Endothelial cell of umbilical vein (primary cell): ENCODE data around the gene CACNA1C.

ENCODE experiments used
- EZH2 ChIP-seq: IDR thresholded peaks from 2 replicates; pipeline ENCODE4 v1.6.1; 2012; ENCODE audit warnings: borderline replicate concordance, low read depth, mild to moderate bottlenecking, moderate library complexity, low read length, inconsistent platforms; ENCODE audit not compliant: severe bottlenecking
- FOS ChIP-seq: IDR thresholded peaks from 2 replicates; pipeline ENCODE4 v1.6.1; 2011; ENCODE audit warnings: mild to moderate bottlenecking, low read length, moderate library complexity, borderline replicate concordance; ENCODE audit not compliant: insufficient read depth
- GATA2 ChIP-seq: IDR thresholded peaks from 2 replicates; pipeline ENCODE4 v1.7.0; 2011; ENCODE audit warnings: low read depth, mild to moderate bottlenecking, moderate library complexity, mixed read lengths, low read length; ENCODE audit not compliant: insufficient read length, insufficient read depth
- MYC ChIP-seq: IDR thresholded peaks from one replicate; pipeline ENCODE4 v1.6.1; 2011; ENCODE audit warnings: mild to moderate bottlenecking, low read depth, low read length
- POLR2A ChIP-seq: IDR thresholded peaks from 2 replicates; pipeline ENCODE4 v1.6.1; 2012; ENCODE audit warnings: low read depth, mild to moderate bottlenecking, control low read depth, low read length
- POLR2AphosphoS5 ChIP-seq: IDR thresholded peaks from 2 replicates; pipeline ENCODE4 v1.6.1; 2012; ENCODE audit warnings: low read depth, mild to moderate bottlenecking, control low read depth, low read length, moderate library complexity; ENCODE audit not compliant: insufficient read depth
- TF ChIP-seq, protein P1 (sequence below), 2 donors: IDR thresholded peaks; 1 replicate in 1 of 2; 2 replicates in 1 of 2; pipeline ENCODE4 v1.5.1; 2011; ENCODE audit warnings: low read length in 2 of 2, mild to moderate bottlenecking in 2 of 2, moderate library complexity in 2 of 2, control low read depth in 1 of 2, inconsistent platforms in 1 of 2, low read depth in 1 of 2; ENCODE audit not compliant: insufficient read depth in 1 of 2; ENCODE audit errors: extremely low read depth in 1 of 2
- TF ChIP-seq, protein P2 (sequence below): IDR thresholded peaks from 2 replicates; pipeline ENCODE4 v1.6.1; 2011; ENCODE audit not compliant: insufficient read depth, insufficient read length

DNA sequence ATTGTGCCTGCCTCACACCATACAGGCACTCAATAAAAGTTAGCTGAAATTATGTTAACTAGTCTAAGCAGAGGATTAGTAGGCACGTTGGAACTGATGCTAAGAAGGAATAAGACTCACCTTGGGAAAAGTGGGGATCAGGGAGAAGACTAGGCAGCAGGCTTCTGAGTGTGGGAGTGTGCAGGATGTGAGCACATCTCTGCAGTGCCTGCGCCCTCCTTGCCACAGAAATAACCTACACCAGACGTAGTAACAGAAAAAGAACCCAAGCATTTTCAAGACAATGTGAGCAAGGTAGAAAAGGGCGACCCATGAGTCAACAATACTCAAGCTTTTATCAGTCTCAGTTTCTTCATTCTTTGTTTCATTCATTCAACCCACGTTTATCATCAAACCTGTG is 113.9 kb downstream of the CACNA1C start:
- TF ChIP-seq, protein P1, sequence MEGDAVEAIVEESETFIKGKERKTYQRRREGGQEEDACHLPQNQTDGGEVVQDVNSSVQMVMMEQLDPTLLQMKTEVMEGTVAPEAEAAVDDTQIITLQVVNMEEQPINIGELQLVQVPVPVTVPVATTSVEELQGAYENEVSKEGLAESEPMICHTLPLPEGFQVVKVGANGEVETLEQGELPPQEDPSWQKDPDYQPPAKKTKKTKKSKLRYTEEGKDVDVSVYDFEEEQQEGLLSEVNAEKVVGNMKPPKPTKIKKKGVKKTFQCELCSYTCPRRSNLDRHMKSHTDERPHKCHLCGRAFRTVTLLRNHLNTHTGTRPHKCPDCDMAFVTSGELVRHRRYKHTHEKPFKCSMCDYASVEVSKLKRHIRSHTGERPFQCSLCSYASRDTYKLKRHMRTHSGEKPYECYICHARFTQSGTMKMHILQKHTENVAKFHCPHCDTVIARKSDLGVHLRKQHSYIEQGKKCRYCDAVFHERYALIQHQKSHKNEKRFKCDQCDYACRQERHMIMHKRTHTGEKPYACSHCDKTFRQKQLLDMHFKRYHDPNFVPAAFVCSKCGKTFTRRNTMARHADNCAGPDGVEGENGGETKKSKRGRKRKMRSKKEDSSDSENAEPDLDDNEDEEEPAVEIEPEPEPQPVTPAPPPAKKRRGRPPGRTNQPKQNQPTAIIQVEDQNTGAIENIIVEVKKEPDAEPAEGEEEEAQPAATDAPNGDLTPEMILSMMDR (IDR thresholded peaks at IDR 0.05; ENCODE audit: extremely low read depth in 1 of 2, insufficient read depth in 1 of 2, low read depth in 1 of 2, low read length in 2 of 2): no peak
- TF ChIP-seq POLR2AphosphoS5 (no peak), POLR2A (no peak), EZH2 (no peak), FOS (no peak), MYC (no peak), GATA2 (no peak)
- TF ChIP-seq, protein P2, sequence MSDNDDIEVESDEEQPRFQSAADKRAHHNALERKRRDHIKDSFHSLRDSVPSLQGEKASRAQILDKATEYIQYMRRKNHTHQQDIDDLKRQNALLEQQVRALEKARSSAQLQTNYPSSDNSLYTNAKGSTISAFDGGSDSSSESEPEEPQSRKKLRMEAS: no peak
